Vagina (tissue), 2 donors: ENCODE measurements around the gene SCAANT1. TPM values are rescaled to one million over a fixed set of nuclear protein-coding genes. Genes with fewer than 3 reads are reported as not detected.

ENCODE experiments used
- DNase-seq, 2 donors: peaks; one replicate each; pipeline ENCODE4 v3.0.0-alpha.2; 2017; ENCODE audit errors: extremely low spot score in 2 of 2
- H3K27ac ChIP-seq: fragments of 200-600 bp; sonication (generic); one replicate; pipeline ENCODE4 v1.5.1; 2019
- H3K27me3 ChIP-seq: fragments of 200-600 bp; sonication (generic); one replicate; pipeline ENCODE4 v1.5.1; 2019
- H3K36me3 ChIP-seq, 2 donors: fragments of 200-600 bp; sonication (generic); one replicate each; pipeline ENCODE4 v1.5.1; 2017 to 2019
- H3K4me1 ChIP-seq: fragments of 200-600 bp; sonication (generic); one replicate; pipeline ENCODE4 v1.5.1; 2019
- H3K4me3 ChIP-seq, 2 donors: fragments of 200-600 bp; sonication (generic); 1 replicate in 1 of 2; 2 replicates in 1 of 2; pipeline ENCODE4 v1.5.1; 2016 to 2019
- H3K9me3 ChIP-seq: fragments of 200-600 bp; sonication (generic); one replicate; pipeline ENCODE4 v1.5.1; 2019
- POLR2A ChIP-seq, 2 donors: fragments of 450-650 bp; IDR thresholded peaks; one replicate each; pipeline ENCODE4 v1.6.1; 2017; ENCODE audit warnings: antibody characterized with exemption in 2 of 2, mild to moderate bottlenecking in 2 of 2, moderate library complexity in 2 of 2
- POLR2AphosphoS5 ChIP-seq, 2 donors: sonication (generic); formaldehyde crosslinking; IDR thresholded peaks; one replicate each; pipeline ENCODE4 v1.9.0; 2017; ENCODE audit warnings: antibody characterized with exemption in 2 of 2, mild to moderate bottlenecking in 2 of 2, low read depth in 1 of 2; ENCODE audit not compliant: insufficient read depth in 1 of 2
- intact Hi-C: fragments of 100-400 bp; cut with DNase I; formaldehyde crosslinking; loops from one replicate; pipeline ENCODE4 v1.15.1; 2023
- total RNA-seq: library from RNA; depleted of rRNA; stranded (reverse); fragments of >200 nt; gene quantifications from one replicate; pipeline ENCODE4 v1.2.3, GENCODE V29; 2016
- TF ChIP-seq, protein P1 (sequence below), 3 experiments: fragments of 450-650 bp in 2 of 3; fragments of 200-600 bp in 1 of 3; sonication (generic) in 1 of 3; IDR thresholded peaks; one replicate each; pipeline ENCODE4 v1.5.1; 2017 to 2019; ENCODE audit warnings: antibody characterized with exemption in 3 of 3, mild to moderate bottlenecking in 2 of 3, moderate library complexity in 2 of 3

The SCAANT1 gene
- total RNA-seq, 1 donor from 2014 or later, result not detected

DNA sequence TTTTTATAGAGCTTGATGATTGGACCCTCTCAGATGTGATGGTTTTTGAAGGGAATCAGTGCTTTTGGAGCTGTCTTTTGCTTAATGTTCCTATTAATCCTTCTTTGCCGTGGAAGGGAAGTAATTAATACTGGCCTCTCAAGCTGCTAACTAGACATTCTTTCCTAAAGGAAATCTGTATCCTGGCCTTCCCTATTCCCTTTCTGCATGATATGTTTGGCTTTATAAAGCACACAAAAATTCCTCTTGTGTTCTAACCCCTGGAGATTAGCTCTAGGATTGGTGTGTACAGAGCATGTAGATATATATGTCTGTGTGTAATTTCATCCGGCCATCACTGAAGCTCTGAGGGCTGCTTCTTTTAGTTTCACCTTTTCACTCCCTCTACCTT, 41.6 kb downstream of the SCAANT1 start:
- Histone ChIP-seq H3K4me1 (peaks cover 25% of the 10 kb centered on the region), H3K27ac (no peak overlapping the region), H3K36me3 (no peaks in the 10 kb centered on the region), H3K9me3 (no peaks in the 10 kb centered on the region), H3K4me3 (no peak overlapping the region), H3K27me3 (no peaks in the 10 kb centered on the region)
- intact Hi-C loops, result no loop called here
- no peak for TF ChIP-seq POLR2A (IDR thresholded peaks at IDR 0.05)
- TF ChIP-seq, protein P1, sequence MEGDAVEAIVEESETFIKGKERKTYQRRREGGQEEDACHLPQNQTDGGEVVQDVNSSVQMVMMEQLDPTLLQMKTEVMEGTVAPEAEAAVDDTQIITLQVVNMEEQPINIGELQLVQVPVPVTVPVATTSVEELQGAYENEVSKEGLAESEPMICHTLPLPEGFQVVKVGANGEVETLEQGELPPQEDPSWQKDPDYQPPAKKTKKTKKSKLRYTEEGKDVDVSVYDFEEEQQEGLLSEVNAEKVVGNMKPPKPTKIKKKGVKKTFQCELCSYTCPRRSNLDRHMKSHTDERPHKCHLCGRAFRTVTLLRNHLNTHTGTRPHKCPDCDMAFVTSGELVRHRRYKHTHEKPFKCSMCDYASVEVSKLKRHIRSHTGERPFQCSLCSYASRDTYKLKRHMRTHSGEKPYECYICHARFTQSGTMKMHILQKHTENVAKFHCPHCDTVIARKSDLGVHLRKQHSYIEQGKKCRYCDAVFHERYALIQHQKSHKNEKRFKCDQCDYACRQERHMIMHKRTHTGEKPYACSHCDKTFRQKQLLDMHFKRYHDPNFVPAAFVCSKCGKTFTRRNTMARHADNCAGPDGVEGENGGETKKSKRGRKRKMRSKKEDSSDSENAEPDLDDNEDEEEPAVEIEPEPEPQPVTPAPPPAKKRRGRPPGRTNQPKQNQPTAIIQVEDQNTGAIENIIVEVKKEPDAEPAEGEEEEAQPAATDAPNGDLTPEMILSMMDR (IDR thresholded peaks at IDR 0.05), result no peak
- TF ChIP-seq POLR2AphosphoS5 (IDR thresholded peaks at IDR 0.05; ENCODE audit: insufficient read depth in 1 of 2, low read depth in 1 of 2), result no peak
- DNase-seq, result no peak

DNA sequence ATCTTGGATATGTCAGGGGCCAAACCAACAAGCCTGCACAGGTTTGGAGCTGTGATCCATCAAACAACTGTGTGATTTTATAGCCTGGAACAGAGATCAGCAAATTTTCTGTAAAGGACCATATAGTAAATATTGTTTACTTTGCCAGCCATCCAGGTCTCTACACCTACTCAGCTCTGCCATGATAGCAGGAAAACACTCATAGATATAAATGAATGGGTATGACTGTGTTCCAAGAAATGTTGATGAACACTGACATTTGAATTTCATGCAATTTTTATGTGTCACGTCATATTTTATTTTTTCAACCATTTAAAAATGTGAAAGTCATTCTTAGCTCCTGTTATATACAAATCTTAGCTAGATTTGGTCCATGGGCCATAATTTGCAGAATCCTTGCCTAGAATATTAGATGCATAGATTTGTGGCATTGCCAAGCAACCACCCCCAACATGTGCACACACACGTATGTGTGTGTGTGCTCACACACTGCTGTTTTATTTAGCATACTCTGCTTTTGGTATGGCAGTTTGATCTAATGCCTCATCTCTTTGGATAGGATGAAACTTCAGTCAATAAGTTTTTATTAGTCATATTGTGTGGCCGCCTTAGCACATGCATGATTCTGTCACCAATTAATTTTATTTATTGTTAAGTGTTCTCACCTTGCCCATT, 42.1 kb downstream of the SCAANT1 start:
- TF ChIP-seq, protein P1 (IDR thresholded peaks at IDR 0.05), result no peak
- no peak for TF ChIP-seq POLR2A (IDR thresholded peaks at IDR 0.05)
- no peak for TF ChIP-seq POLR2AphosphoS5 (IDR thresholded peaks at IDR 0.05; ENCODE audit: insufficient read depth in 1 of 2, low read depth in 1 of 2)
- intact Hi-C loops, result no loop called here
- Histone ChIP-seq H3K36me3 (no peaks in the 10 kb centered on the region), H3K27ac (no peak overlapping the region), H3K4me3 (no peak overlapping the region), H3K27me3 (no peaks in the 10 kb centered on the region), H3K9me3 (no peaks in the 10 kb centered on the region), H3K4me1 (peaks cover 19% of the 10 kb centered on the region)
- DNase-seq, result no peak

DNA sequence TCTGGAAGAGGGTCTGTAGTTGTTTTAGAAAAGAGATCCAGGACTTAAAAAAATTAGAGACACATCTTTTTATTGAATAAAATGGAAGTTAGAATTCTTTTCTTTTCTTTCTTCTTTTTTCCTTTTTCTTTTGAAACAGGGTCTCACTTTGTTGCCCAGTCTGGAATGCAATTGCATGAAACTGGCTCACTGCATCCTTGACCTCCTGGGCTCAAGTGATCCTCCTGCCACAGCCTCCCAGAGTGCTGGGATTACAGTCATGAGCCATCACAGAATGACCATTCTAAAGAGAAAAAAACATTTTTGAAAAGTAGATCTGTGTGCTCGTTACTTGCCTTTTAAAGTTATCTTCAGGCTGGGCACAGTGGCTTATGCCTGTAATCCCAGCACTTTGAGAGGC, 45.0 kb downstream of the SCAANT1 start:
- no peaks in the 10 kb centered on the region for H3K36me3 ChIP-seq
- intact Hi-C loops, result no loop called here

DNA sequence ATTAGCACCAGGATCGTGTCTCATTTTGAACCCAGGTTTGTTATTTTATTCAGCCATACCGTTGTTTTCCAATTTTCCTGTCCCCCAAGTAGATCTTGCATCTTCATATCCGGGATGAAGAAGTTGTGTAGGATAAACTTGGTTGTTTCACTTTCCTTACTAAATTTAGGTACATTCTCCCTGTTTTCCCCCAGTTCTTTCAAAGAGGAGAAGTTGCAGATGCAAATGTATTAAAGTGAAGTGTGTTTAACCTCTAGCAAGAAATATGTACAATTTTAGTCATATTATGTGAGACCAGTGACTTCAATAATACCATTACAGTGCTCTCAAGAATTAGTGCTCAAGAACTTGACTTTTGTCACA, 47.2 kb downstream of the SCAANT1 start:
- no peak for DNase-seq
- Histone ChIP-seq H3K36me3 (no peaks in the 10 kb centered on the region), H3K27ac (peak overlapping the region; percentile 87), H3K27me3 (no peaks in the 10 kb centered on the region), H3K4me1 (peaks cover 29% of the 10 kb centered on the region), H3K9me3 (no peaks in the 10 kb centered on the region), H3K4me3 (peak overlapping the region; percentile 85 to 95)
- TF ChIP-seq POLR2AphosphoS5 (IDR thresholded peaks at IDR 0.05; ENCODE audit: insufficient read depth in 1 of 2, low read depth in 1 of 2), result no peak
- TF ChIP-seq POLR2A (IDR thresholded peaks at IDR 0.05), result no peak
- TF ChIP-seq, protein P1 (IDR thresholded peaks at IDR 0.05), result no peak
- intact Hi-C loops, result no loop called here

More for the DNA sequence above, 45.0 kb downstream of the SCAANT1 start:
- no peaks in the 10 kb centered on the region for H3K9me3 ChIP-seq
- peaks cover 24% of the 10 kb centered on the region for H3K4me1 ChIP-seq
- TF ChIP-seq, protein P1 (IDR thresholded peaks at IDR 0.05), result no peak
- no peak for TF ChIP-seq POLR2AphosphoS5 (IDR thresholded peaks at IDR 0.05; ENCODE audit: insufficient read depth in 1 of 2, low read depth in 1 of 2)
- no peak for TF ChIP-seq POLR2A (IDR thresholded peaks at IDR 0.05)
- no peak overlapping the region for H3K4me3 ChIP-seq
- H3K27me3 ChIP-seq, result no peaks in the 10 kb centered on the region
- H3K27ac ChIP-seq, result no peak overlapping the region
- DNase-seq, result no peak
